Effector memory CD4-positive, alpha-beta T cell (primary cell): ENCODE results near the gene FZD10.

Source experiments
- DNase-seq, 3 donors: peaks; one replicate each; pipeline ENCODE4 v3.0.0-alpha.2; 2020
- H3K27ac ChIP-seq: 2 replicates; pipeline ENCODE4 v1.7.0; 2013; ENCODE audit warnings: mild to moderate bottlenecking, low read length, moderate library complexity; ENCODE audit not compliant: insufficient read depth, poor library complexity, severe bottlenecking
- H3K27me3 ChIP-seq: replicated peaks from 2 replicates; pipeline ENCODE4 v1.7.0; 2013; ENCODE audit warnings: mild to moderate bottlenecking, low read length; ENCODE audit not compliant: insufficient read depth, control insufficient read depth, poor library complexity, severe bottlenecking
- H3K36me3 ChIP-seq: 2 replicates; pipeline ENCODE4 v1.7.0; 2013; ENCODE audit warnings: mild to moderate bottlenecking, low read length, moderate library complexity; ENCODE audit not compliant: control insufficient read depth, insufficient read depth
- H3K4me1 ChIP-seq: 2 replicates; pipeline ENCODE4 v1.7.0; 2013; ENCODE audit warnings: low read length, mild to moderate bottlenecking; ENCODE audit not compliant: control insufficient read depth, insufficient read depth, poor library complexity, severe bottlenecking
- H3K4me3 ChIP-seq: 2 replicates; pipeline ENCODE4 v1.7.0; 2013; ENCODE audit warnings: low read length, low read depth, mild to moderate bottlenecking; ENCODE audit not compliant: insufficient read depth, poor library complexity, severe bottlenecking
- H3K9me3 ChIP-seq: 2 replicates; pipeline ENCODE4 v1.7.0; 2013; ENCODE audit warnings: mild to moderate bottlenecking, low read length, moderate library complexity; ENCODE audit not compliant: control insufficient read depth

The FZD10 gene

DNA sequence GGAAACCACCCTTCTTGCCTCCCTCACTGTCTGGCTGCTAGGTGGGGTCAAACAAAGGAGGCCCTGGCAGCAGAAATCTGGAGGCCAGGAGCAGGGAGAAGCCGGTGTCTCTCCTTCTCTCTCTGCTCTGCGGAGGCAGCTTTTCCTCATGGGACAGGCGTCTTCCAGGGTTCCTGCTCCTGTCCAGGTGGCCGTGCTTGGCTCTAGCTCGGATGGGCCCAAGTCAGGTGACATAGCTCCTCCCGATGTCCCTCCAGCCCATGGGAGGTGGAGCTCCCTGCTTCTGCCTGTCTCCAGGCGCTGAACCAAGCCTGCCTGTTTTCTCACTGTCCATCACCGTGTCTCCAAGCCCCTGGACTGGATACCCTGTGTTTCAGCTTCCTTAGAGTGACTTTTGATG, 30.5 kb upstream of the FZD10 start:
- H3K4me1 ChIP-seq = no peaks in the 10 kb centered on the region
- no peaks in the 10 kb centered on the region for H3K9me3 ChIP-seq
- no peak for DNase-seq
- H3K4me3 ChIP-seq = no peak overlapping the region
- H3K27me3 ChIP-seq = no peaks in the 10 kb centered on the region
- H3K36me3 ChIP-seq = no peaks in the 10 kb centered on the region
- H3K27ac ChIP-seq = no peak overlapping the region

- no peak overlapping the region for H3K27ac ChIP-seq
- no peaks in the 10 kb centered on the region for H3K36me3 ChIP-seq
- DNase-seq = no peak
- no peaks in the 10 kb centered on the region for H3K4me1 ChIP-seq
- H3K27me3 ChIP-seq = no peaks in the 10 kb centered on the region
- H3K9me3 ChIP-seq = no peaks in the 10 kb centered on the region
- H3K4me3 ChIP-seq = no peak overlapping the region
Observed at GRCh38 chr12:130132831-130133511, 29.3 kb upstream of the FZD10 start.

DNA sequence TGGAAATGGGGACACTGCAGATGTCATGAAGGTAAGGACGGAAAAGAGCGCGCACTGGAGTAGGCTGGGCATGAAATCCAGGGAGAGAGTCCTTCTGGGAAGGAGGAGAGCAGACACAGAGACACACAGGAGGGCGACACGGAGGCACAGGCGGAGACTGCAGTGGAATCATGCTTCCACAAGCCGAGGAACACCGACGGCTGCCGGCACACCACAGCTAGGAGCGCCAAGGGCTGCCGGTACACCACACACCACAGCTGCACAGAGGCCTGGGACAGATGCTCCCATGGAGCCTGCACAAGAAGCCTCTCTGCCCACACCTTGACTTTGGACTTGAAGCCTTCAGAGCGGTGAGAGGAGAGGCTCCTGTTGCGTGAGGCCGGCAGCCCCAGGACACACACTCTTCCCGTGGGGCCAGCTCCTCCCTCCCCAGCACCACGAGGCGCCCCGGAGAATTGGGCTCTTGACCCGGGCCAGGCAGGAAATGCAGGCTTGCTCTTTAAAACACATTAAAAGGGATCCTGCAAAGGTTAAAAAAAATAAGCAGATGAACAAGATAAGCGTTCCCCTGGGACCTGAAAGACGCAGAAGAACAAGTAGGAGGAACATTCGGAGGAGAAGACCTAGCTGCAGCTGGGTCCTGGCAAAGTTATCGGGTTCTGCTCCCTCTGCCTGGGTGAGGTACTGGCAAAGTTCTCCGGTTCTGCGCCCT, 28.3 kb upstream of the FZD10 start:
- Histone ChIP-seq H3K27ac (no peak overlapping the region), H3K4me3 (no peak overlapping the region), H3K4me1 (no peaks in the 10 kb centered on the region), H3K9me3 (no peaks in the 10 kb centered on the region), H3K36me3 (no peaks in the 10 kb centered on the region), H3K27me3 (no peaks in the 10 kb centered on the region)
- no peak for DNase-seq

- H3K27me3 ChIP-seq = no peaks in the 10 kb centered on the region
- H3K4me1 ChIP-seq = no peaks in the 10 kb centered on the region
- H3K9me3 ChIP-seq = no peaks in the 10 kb centered on the region
- no peaks in the 10 kb centered on the region for H3K36me3 ChIP-seq
- H3K4me3 ChIP-seq = no peak overlapping the region
- no peak for DNase-seq
- H3K27ac ChIP-seq = no peak overlapping the region
Observed at GRCh38 chr12:130134563-130134915, 27.7 kb upstream of the FZD10 start.

DNA sequence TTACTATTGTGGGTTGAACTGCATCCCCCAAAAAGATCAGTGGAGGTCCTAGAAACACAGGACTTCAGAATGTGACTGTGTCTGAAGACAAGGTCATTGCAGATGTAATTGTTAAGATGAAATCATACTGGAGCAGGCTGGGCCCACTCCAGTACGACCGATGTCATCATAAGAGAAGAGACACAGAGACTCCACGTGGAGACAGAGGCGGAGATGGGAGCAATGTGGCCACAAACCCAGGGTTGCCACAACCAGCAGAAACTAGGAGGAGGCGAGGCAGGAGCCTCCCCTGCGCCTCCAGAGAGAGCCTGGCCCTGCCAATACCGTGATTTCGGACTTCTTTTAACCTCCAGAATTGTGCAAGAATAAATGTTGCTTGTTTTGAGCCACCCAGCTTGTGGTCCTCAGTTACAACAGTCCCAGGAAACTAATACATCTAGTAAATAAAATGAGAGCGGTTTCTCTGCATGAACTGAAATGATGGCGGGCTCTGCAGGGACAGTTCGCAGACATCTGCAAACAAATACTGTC, 25.7 kb upstream of the FZD10 start:
- H3K4me3 ChIP-seq = no peak overlapping the region
- no peaks in the 10 kb centered on the region for H3K9me3 ChIP-seq
- no peak for DNase-seq
- no peaks in the 10 kb centered on the region for H3K4me1 ChIP-seq
- H3K27ac ChIP-seq = no peak overlapping the region
- no peaks in the 10 kb centered on the region for H3K36me3 ChIP-seq
- no peaks in the 10 kb centered on the region for H3K27me3 ChIP-seq

- Histone ChIP-seq H3K27me3 (no peaks in the 10 kb centered on the region), H3K36me3 (no peaks in the 10 kb centered on the region), H3K4me1 (no peaks in the 10 kb centered on the region), H3K9me3 (no peaks in the 10 kb centered on the region), H3K27ac (no peak overlapping the region), H3K4me3 (no peak overlapping the region)
- DNase-seq = no peak
Observed at GRCh38 chr12:130137040-130138018, 24.9 kb upstream of the FZD10 start.

DNA sequence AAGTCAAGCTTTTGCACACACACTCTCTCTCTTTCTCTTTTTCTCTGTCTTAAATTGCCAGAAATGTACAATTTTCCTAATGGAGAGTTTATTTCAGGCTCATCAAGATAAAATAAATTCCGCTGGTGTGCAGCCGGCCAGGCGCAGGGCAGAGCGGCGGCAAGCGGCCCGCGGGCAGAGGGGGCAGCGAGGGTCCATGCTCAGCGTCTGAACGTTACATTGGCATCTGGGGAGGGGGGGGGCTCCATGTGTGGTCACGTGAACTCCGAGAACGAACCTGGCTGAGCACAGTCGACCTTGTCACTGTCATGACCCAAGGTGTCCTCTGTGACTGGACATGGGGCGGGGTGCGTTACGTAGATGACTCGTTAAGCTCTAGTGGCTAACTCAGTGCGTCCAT, 23.8 kb upstream of the FZD10 start:
- H3K27me3 ChIP-seq = no peaks in the 10 kb centered on the region
- no peaks in the 10 kb centered on the region for H3K4me1 ChIP-seq
- DNase-seq = no peak
- H3K4me3 ChIP-seq = no peak overlapping the region
- no peak overlapping the region for H3K27ac ChIP-seq
- H3K9me3 ChIP-seq = no peaks in the 10 kb centered on the region
- H3K36me3 ChIP-seq = no peaks in the 10 kb centered on the region

DNA sequence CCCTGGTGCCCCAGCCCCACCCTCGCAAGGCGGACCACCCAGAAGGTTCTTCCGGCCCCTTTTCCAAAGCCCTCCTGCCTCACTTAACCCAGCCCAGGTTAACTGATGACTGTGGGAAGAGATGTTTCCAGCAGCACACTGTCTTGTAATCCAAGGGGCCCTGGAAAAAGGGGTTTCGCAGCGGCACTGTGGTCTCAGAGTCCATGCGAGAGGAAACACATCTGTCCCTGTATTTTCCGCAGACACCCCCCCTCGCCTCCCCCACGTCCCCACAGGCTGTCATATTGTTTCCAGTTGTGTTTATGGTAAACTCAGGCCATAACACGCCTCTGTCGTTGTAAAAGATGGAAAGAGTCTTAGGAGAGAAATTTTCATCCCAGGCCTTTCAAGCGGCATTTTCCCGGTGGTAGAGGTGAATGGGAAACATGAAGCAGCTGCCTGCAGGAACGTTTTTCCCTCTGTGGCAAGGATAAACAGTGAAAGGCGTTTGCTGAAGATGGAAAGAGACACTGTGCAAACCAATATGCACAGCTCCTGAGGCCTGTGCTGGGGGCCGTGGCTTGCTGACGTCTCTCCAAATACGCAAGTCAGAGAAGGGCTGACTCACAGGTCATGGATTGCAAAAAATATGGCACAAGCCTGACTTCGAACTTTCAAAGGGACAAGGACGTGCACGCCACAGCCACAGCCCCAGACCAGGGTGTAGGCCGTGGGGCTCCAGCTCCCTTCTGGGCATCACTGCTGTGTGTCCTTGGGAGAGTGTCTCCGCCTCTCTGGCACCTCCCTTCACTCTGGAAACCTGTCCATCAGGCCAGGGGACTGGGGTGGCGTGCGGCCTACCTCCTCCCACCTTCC, 22.5 kb upstream of the FZD10 start:
- no peaks in the 10 kb centered on the region for H3K9me3 ChIP-seq

DNA sequence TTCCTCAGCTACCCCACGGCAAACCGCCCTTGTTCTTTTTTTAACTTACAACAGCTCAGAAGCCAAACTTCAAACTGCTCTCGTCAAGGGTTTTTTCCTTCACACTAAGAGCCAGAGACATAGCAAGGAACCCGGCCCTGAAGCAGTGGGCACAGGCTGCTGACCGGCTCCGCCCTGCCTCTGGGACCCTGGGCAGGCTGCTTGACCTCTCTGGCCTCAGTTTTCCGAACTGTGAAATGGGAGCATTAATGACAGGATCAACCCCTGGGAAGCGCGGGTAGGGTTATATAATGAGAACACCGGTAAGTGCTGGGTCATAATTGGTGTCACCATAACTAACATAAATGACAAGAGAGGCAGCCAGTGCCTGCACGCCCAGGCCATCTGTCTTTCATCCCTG, 21.2 kb upstream of the FZD10 start:
- no peaks in the 10 kb centered on the region for H3K9me3 ChIP-seq
- no peaks in the 10 kb centered on the region for H3K36me3 ChIP-seq
- H3K27ac ChIP-seq = no peak overlapping the region
- no peaks in the 10 kb centered on the region for H3K4me1 ChIP-seq
- no peak for DNase-seq
- H3K4me3 ChIP-seq = no peak overlapping the region
- no peaks in the 10 kb centered on the region for H3K27me3 ChIP-seq

More for the DNA sequence above, 22.5 kb upstream of the FZD10 start:
- no peak overlapping the region for H3K27ac ChIP-seq
- no peak for DNase-seq
- no peaks in the 10 kb centered on the region for H3K36me3 ChIP-seq
- no peaks in the 10 kb centered on the region for H3K27me3 ChIP-seq
- H3K4me1 ChIP-seq = no peaks in the 10 kb centered on the region
- no peak overlapping the region for H3K4me3 ChIP-seq
